Measurements from ENCODE around the gene CXCL1. TPM values are rescaled to one million over a fixed set of nuclear protein-coding genes. Genes with fewer than 3 reads are reported as not detected.

CXCL1 gene
- total and polyA plus RNA-seq, 4 donors, result 43.5 to 445 (median 50.6) TPM

DNA sequence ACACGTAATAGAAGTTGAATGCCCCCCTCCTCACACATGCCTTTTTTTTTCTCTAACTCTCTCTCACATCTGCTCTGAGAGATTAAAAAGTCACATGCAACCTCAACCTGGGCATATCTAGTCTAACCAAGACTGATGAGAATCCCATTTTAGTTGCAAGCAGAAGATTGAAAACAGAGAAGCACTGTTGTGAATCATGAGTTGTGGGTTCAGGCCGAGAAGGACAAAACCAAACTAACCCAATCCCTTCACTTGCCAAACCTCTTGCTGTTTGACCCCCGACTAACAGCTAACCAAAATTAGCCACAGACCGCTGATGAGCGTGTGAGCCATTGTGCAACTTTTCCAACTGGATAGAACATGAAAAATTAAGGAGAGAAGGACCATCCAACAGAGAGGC is 31.8 kb downstream of the CXCL1 start:
- ATAC-seq (ENCODE audit: insufficient read depth, low FRiP score), result no peak
- Histone ChIP-seq H3K4me1 (ENCODE audit: control insufficient read depth in 5 of 5, insufficient read depth in 5 of 5, low read length in 5 of 5) (no peaks in the 10 kb centered on the region), H3K27ac (ENCODE audit: low read depth in 1 of 2, low read length in 1 of 2) (no peak overlapping the region), H3K9me3 (ENCODE audit: control insufficient read depth in 4 of 4, insufficient read depth in 3 of 4, low read length in 3 of 4) (no peaks in the 10 kb centered on the region), H3K36me3 (ENCODE audit: control insufficient read depth in 4 of 4, insufficient read depth in 4 of 4, low read length in 4 of 4) (no peaks in the 10 kb centered on the region), H3K4me3 (no peak overlapping the region), H3K9ac (ENCODE audit: insufficient read depth in 1 of 2, low read length in 2 of 2) (no peak overlapping the region), H3K27me3 (ENCODE audit: control insufficient read depth in 3 of 3, insufficient read depth in 3 of 3, low read length in 2 of 3) (no peaks in the 10 kb centered on the region)
- no peak for DNase-seq
- TF ChIP-seq, protein P1, sequence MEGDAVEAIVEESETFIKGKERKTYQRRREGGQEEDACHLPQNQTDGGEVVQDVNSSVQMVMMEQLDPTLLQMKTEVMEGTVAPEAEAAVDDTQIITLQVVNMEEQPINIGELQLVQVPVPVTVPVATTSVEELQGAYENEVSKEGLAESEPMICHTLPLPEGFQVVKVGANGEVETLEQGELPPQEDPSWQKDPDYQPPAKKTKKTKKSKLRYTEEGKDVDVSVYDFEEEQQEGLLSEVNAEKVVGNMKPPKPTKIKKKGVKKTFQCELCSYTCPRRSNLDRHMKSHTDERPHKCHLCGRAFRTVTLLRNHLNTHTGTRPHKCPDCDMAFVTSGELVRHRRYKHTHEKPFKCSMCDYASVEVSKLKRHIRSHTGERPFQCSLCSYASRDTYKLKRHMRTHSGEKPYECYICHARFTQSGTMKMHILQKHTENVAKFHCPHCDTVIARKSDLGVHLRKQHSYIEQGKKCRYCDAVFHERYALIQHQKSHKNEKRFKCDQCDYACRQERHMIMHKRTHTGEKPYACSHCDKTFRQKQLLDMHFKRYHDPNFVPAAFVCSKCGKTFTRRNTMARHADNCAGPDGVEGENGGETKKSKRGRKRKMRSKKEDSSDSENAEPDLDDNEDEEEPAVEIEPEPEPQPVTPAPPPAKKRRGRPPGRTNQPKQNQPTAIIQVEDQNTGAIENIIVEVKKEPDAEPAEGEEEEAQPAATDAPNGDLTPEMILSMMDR (IDR thresholded peaks at IDR 0.05; ENCODE audit: control extremely low read depth, extremely low read depth), result no peak
- 83 to 88% methylated on average over 5 of the region's 5 CpGs for WGBS, 2 donors

DNA sequence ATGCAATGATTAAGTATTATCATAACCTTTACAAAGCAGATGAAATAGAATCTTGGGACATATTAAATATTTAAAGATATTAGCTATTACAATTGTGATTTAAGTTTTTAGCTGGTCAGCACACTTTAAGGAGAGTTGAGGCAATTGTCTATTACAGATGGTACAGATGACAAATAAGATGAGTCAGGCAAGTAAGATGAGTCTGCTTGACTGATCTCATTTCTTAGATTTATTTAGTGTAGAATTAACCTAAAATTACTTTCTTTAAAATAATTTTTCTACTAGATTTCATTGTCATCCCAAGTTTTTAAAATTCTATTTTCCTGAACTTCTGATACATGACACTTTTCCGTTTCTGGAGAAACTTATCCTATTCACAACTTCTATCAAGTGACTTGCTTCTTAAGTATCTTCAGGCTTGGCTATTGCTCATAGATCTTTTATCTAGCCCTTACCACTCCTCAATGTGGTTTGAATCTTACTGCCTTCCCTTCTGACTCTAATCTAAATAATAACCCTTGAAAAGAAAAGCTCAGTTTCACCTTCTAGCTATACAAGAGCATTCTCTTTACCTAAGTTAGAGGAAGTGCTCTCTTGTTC is 32.9 kb downstream of the CXCL1 start:
- H3K27me3 ChIP-seq (ENCODE audit: control insufficient read depth in 3 of 3, insufficient read depth in 3 of 3, low read length in 2 of 3), result no peaks in the 10 kb centered on the region
- no peak overlapping the region for H3K9ac ChIP-seq (ENCODE audit: insufficient read depth in 1 of 2, low read length in 2 of 2)
- ATAC-seq (ENCODE audit: insufficient read depth, low FRiP score) (no peak), DNase-seq (no peak)
- H3K36me3 ChIP-seq (ENCODE audit: control insufficient read depth in 4 of 4, insufficient read depth in 4 of 4, low read length in 4 of 4), result no peaks in the 10 kb centered on the region
- no peak overlapping the region for H3K27ac ChIP-seq (ENCODE audit: low read depth in 1 of 2, low read length in 1 of 2)
- 88 to 93% methylated on average over 1 of the region's 1 CpG for WGBS, 2 donors
- TF ChIP-seq, protein P1 (IDR thresholded peaks at IDR 0.05; ENCODE audit: control extremely low read depth, extremely low read depth), result no peak
- H3K9me3 ChIP-seq (ENCODE audit: control insufficient read depth in 4 of 4, insufficient read depth in 3 of 4, low read length in 3 of 4), result no peaks in the 10 kb centered on the region
- no peaks in the 10 kb centered on the region for H3K4me1 ChIP-seq (ENCODE audit: control insufficient read depth in 5 of 5, insufficient read depth in 5 of 5, low read length in 5 of 5)
- no peak overlapping the region for H3K4me3 ChIP-seq

GRCh38 chr4:73902817-73903547 is 33.8 kb downstream of the CXCL1 start:
- H3K9me3 ChIP-seq (ENCODE audit: control insufficient read depth in 4 of 4, insufficient read depth in 3 of 4, low read length in 3 of 4), result no peaks in the 10 kb centered on the region
- 86 to 90% methylated on average over 3 of the region's 3 CpGs for WGBS, 2 donors

More at GRCh38 chr4:73902817-73903547, 33.8 kb downstream of the CXCL1 start:
- no peak overlapping the region for H3K9ac ChIP-seq (ENCODE audit: insufficient read depth in 1 of 2, low read length in 2 of 2)
- no peaks in the 10 kb centered on the region for H3K27me3 ChIP-seq (ENCODE audit: control insufficient read depth in 3 of 3, insufficient read depth in 3 of 3, low read length in 2 of 3)
- H3K27ac ChIP-seq (ENCODE audit: low read depth in 1 of 2, low read length in 1 of 2), result no peak overlapping the region
- TF ChIP-seq, protein P1 (IDR thresholded peaks at IDR 0.05; ENCODE audit: control extremely low read depth, extremely low read depth), result no peak
- no peaks in the 10 kb centered on the region for H3K36me3 ChIP-seq (ENCODE audit: control insufficient read depth in 4 of 4, insufficient read depth in 4 of 4, low read length in 4 of 4)
- H3K4me1 ChIP-seq (ENCODE audit: control insufficient read depth in 5 of 5, insufficient read depth in 5 of 5, low read length in 5 of 5), result no peaks in the 10 kb centered on the region
- H3K4me3 ChIP-seq, result no peak overlapping the region
- ATAC-seq (ENCODE audit: insufficient read depth, low FRiP score) (no peak), DNase-seq (no peak)
